Measurements from ENCODE around the gene CHCHD1. TPM values are rescaled to one million over a fixed set of nuclear protein-coding genes. Genes with fewer than 3 reads are reported as not detected.
A peak's percentile ranks its signal among the peaks of the same experiment; 100 is the strongest.

CHCHD1 gene
- total RNA-seq = 10 to 100 TPM; 18.6 to 31.4 (median 21.5) TPM
- 10 to 100 TPM; 48.2 to 82.1 TPM for polyA plus RNA-seq
- long read RNA-seq, donor 1, transcript CHCHD1-201 (3 exons, 835 nt) = major isoform, 24 of 27 reads
- long read RNA-seq, donor 1, partial matches to known transcripts = 2 of 27 reads
- long read RNA-seq, donor 1, other reads (novel, unspliced or antisense) = 1 of 27 reads
- long read RNA-seq, donor 2, transcript CHCHD1-201 (3 exons, 835 nt) = major isoform, 28 of 31 reads
- long read RNA-seq, donor 2, partial matches to known transcripts = 0 of 31 reads
- long read RNA-seq, donor 2, other reads (novel, unspliced or antisense) = 3 of 31 reads
- long read RNA-seq, donor 3, partial matches to known transcripts = 1 of 5 reads
- long read RNA-seq, donor 3, other reads (novel, unspliced or antisense) = 2 of 5 reads

GRCh38 chr10:73781879-73782748 lies at the start of gene CHCHD1:
TSS of gene CHCHD1 (plus strand) at chr10:73782048. CDS start at chr10:73782076, 28 bp downstream.
- Histone ChIP-seq H3K27me3 (no peaks in the 10 kb centered on the region), H3K36me3 (peaks cover 0 to 35% (median 11%) of the 10 kb centered on the region in 9 donors), H3K4me1 (peaks cover 6 to 61% (median 46%) of the 10 kb centered on the region in 9 donors), H3K4me3 (peak within 1 kb of the TSS; percentile 68 to 95 (median 88)), H3K9me3 (no peaks in the 10 kb centered on the region), H3K27ac (peak within 1 kb of the TSS; percentile 67 to 95 (median 93))
- TF ChIP-seq CTCF (IDR thresholded peaks at IDR 0.05) = peak in 1 of 9 donors; percentile 7
- 0 to 1% methylated on average over 57 of the region's 57 CpGs for WGBS, 2 donors
- DNase-seq (peak; percentile 93 to 95), ATAC-seq (peak; percentile 68 to 82 (median 79))
- intact Hi-C loops (cut with DNase I) = no loop called here

GRCh38 chr10:73732426-73732825 lies 49.4 kb upstream of the CHCHD1 start:
- intact Hi-C loops (cut with DNase I) = loop anchor here in 3 of 10 donors (5.0 kb wide), 2 partner anchors 80 to 85 kb away; no protein-coding TSS in a partner anchor
- DNase-seq (no peak), ATAC-seq (peak in 1 of 8 donors; percentile 8)
- WGBS, 2 donors = 88 to 90% methylated on average over 20 of the region's 20 CpGs
- no peaks in the 10 kb centered on the region for H3K27me3 ChIP-seq
- no peaks in the 10 kb centered on the region for H3K9me3 ChIP-seq
- H3K36me3 ChIP-seq = peaks cover 0 to 62% (median under 1%) of the 10 kb centered on the region in 9 donors
- H3K27ac ChIP-seq = peak overlapping the region in 1 of 10 donors; percentile 58
- no peak for TF ChIP-seq CTCF (IDR thresholded peaks at IDR 0.05)
- peaks cover 7 to 64% (median 28%) of the 10 kb centered on the region in 9 donors for H3K4me1 ChIP-seq
- no peak overlapping the region for H3K4me3 ChIP-seq

GRCh38 chr10:73732931-73733623 lies 48.8 kb upstream of the CHCHD1 start:
- H3K27ac ChIP-seq = peak overlapping the region in 5 of 10 donors; percentile 32 to 74 (median 58)
- 63 to 69% methylated on average over 80 to 84 of the region's 84 CpGs for WGBS, 2 donors
- peaks cover 7 to 64% (median 28%) of the 10 kb centered on the region in 9 donors for H3K4me1 ChIP-seq
- H3K4me3 ChIP-seq = peak overlapping the region in 6 of 10 donors; percentile 12 to 34 (median 19)
- ATAC-seq (peak in 1 of 8 donors; percentile 6), DNase-seq (no peak)
- intact Hi-C loops (cut with DNase I) = loop anchor here in 3 of 10 donors (5.0 kb wide), 2 partner anchors 81 to 86 kb away; no protein-coding TSS in a partner anchor
- H3K9me3 ChIP-seq = no peaks in the 10 kb centered on the region
- H3K36me3 ChIP-seq = peaks cover 0 to 60% (median 0%) of the 10 kb centered on the region in 9 donors
- no peak for TF ChIP-seq CTCF (IDR thresholded peaks at IDR 0.05)
- H3K27me3 ChIP-seq = no peaks in the 10 kb centered on the region
